ENCODE data around the gene C10orf105.

DNA sequence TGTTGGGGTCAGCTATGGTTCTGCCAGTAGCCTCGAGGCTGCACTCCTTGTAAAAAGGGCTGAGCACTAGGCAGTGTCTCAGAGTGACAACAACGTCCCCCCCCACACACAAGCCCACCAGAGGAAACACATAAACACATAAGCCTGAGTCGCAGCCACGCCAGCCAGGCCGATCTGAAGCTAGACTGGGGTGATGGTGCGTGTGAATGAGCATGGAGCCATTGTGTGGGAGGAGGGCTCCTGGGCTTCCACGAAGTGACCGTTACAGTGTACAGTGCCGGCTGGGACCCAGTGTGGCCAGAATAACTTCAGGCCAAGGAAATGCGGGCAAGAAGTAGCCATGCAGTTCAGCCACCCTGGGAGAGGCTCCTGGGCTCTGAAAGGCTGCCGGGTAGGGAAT is 3.7 kb upstream of the C10orf105 start:
- TF ChIP-seq, protein P1, sequence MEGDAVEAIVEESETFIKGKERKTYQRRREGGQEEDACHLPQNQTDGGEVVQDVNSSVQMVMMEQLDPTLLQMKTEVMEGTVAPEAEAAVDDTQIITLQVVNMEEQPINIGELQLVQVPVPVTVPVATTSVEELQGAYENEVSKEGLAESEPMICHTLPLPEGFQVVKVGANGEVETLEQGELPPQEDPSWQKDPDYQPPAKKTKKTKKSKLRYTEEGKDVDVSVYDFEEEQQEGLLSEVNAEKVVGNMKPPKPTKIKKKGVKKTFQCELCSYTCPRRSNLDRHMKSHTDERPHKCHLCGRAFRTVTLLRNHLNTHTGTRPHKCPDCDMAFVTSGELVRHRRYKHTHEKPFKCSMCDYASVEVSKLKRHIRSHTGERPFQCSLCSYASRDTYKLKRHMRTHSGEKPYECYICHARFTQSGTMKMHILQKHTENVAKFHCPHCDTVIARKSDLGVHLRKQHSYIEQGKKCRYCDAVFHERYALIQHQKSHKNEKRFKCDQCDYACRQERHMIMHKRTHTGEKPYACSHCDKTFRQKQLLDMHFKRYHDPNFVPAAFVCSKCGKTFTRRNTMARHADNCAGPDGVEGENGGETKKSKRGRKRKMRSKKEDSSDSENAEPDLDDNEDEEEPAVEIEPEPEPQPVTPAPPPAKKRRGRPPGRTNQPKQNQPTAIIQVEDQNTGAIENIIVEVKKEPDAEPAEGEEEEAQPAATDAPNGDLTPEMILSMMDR (conservative IDR thresholded peaks at IDR 0.05 in 1 of 2, IDR thresholded peaks at IDR 0.05 in 1 of 2; ENCODE audit: low read depth in 1 of 2, low read length in 2 of 2) = no peak
- TF ChIP-seq EZH2 (IDR thresholded peaks at IDR 0.05; ENCODE audit: low read length, missing control alignments) = no peak

Data from fibroblast of lung (primary cell).